Brain pericyte (primary cell): ENCODE data around the gene SLC28A2.
"Not testable (repeated sequence)": the region's sequence is repeated elsewhere in the genome, so short reads cannot be mapped to it uniquely, and the experiment has no call there.

Experiments used
- DNase-seq: peaks from one replicate; pipeline ENCODE4 v3.0.0-alpha.2; 2012; ENCODE audit warnings: low read depth, low spot score

Gene SLC28A2

GRCh38 chr15:45251888-45252287 is at the start of gene SLC28A2:
Gene SLC28A2, plus strand, starts transcription at chr15:45252234. Its CDS starts 982 bp downstream, at chr15:45253216.
- no peak for DNase-seq

- DNase-seq, result no peak
Measured at GRCh38 chr15:45203182-45203581, 48.9 kb upstream of the SLC28A2 start.

GRCh38 chr15:45205192-45205591 is 46.8 kb upstream of the SLC28A2 start:
- DNase-seq, result no peak

- DNase-seq, result no peak
Measured at GRCh38 chr15:45212493-45212892, 39.5 kb upstream of the SLC28A2 start.

GRCh38 chr15:45221053-45221599 is 30.9 kb upstream of the SLC28A2 start:
- DNase-seq, result no peak

GRCh38 chr15:45221967-45222366 is 30.1 kb upstream of the SLC28A2 start:
- DNase-seq, result no peak

GRCh38 chr15:45224621-45225217 is 27.3 kb upstream of the SLC28A2 start:
- DNase-seq, result no peak

- DNase-seq, result no peak
Measured at GRCh38 chr15:45225506-45226273, 26.3 kb upstream of the SLC28A2 start.

- no peak for DNase-seq
Measured at GRCh38 chr15:45228931-45229330, 23.1 kb upstream of the SLC28A2 start.

- no peak for DNase-seq
Measured at GRCh38 chr15:45230245-45230965, 21.6 kb upstream of the SLC28A2 start.

GRCh38 chr15:45231132-45231531 is 20.9 kb upstream of the SLC28A2 start:
- no peak for DNase-seq

- DNase-seq, result no peak
Measured at GRCh38 chr15:45231864-45232562, 20.0 kb upstream of the SLC28A2 start.

GRCh38 chr15:45234562-45235235 is 17.3 kb upstream of the SLC28A2 start:
- DNase-seq, result no peak

GRCh38 chr15:45236806-45237205 is 15.2 kb upstream of the SLC28A2 start:
- not testable (repeated sequence) for DNase-seq

- no peak for DNase-seq
Measured at GRCh38 chr15:45242289-45242688, 9.7 kb upstream of the SLC28A2 start.

- no peak for DNase-seq
Measured at GRCh38 chr15:45249125-45249780, 2.8 kb upstream of the SLC28A2 start.

GRCh38 chr15:45253330-45253729 is 1.3 kb downstream of the SLC28A2 start:
- no peak for DNase-seq

GRCh38 chr15:45254405-45254804 is 2.4 kb downstream of the SLC28A2 start:
- no peak for DNase-seq

GRCh38 chr15:45254824-45255223 is 2.8 kb downstream of the SLC28A2 start:
- not testable (repeated sequence) for DNase-seq

GRCh38 chr15:45259796-45260195 is 7.8 kb downstream of the SLC28A2 start:
- no peak for DNase-seq
